A673 (cell line): ENCODE measurements around the gene WDR49. TPM values are rescaled to one million over a fixed set of nuclear protein-coding genes. Genes with fewer than 3 reads are reported as not detected.

Experiments used
- BruUV-seq: library from RNA; stranded (reverse); fragments of 400-500 nt; replicated peaks from 2 replicates; lab custom pipeline; 2021; lab: Mats Ljungman, UMichigan
- CTCF ChIA-PET: fragments of 300-600 bp; sonication (Branson Sonifier 250); formaldehyde crosslinking; loops from one replicate; lab custom pipeline; 2022; ENCODE audit warnings: antibody characterized with exemption; lab: Charles Lee
- POLR2A ChIA-PET: fragments of 300-600 bp; sonication (Branson Sonifier 250); formaldehyde crosslinking; loops from one replicate; lab custom pipeline; 2022; ENCODE audit warnings: antibody characterized with exemption; ENCODE audit not compliant: low non-redundant PET; lab: Charles Lee
- DNase-seq: peaks from one replicate; pipeline ENCODE4 v3.0.0-alpha.2; 2015; ENCODE audit warnings: low spot score
- H3K27ac ChIP-seq: fragments of 200-600 bp; sonication (generic); 2 replicates; pipeline ENCODE4 v1.5.1; 2016; ENCODE audit warnings: mixed run types, low read depth, mild to moderate bottlenecking, mixed read lengths, antibody characterized with exemption, low read length; ENCODE audit not compliant: poor library complexity, severe bottlenecking
- H3K27me3 ChIP-seq: fragments of 200-600 bp; sonication (generic); replicated peaks from 2 replicates; pipeline ENCODE4 v1.6.1; 2017; ENCODE audit warnings: mixed run types, low read depth, mild to moderate bottlenecking, mixed read lengths, antibody characterized with exemption, low read length; ENCODE audit not compliant: insufficient read depth, poor library complexity
- H3K36me3 ChIP-seq: fragments of 200-600 bp; sonication (generic); 2 replicates; pipeline ENCODE4 v1.6.1; 2016; ENCODE audit warnings: mixed run types, mild to moderate bottlenecking, mixed read lengths, antibody characterized with exemption, low read length; ENCODE audit not compliant: insufficient read depth, poor library complexity, severe bottlenecking
- H3K4me1 ChIP-seq: fragments of 200-600 bp; sonication (generic); 2 replicates; pipeline ENCODE4 v1.6.1; 2017; ENCODE audit warnings: mixed run types, mild to moderate bottlenecking, mixed read lengths, antibody characterized with exemption, low read length; ENCODE audit not compliant: insufficient read depth, poor library complexity, severe bottlenecking
- H3K4me3 ChIP-seq: fragments of 200-600 bp; sonication (generic); 2 replicates; pipeline ENCODE4 v1.5.1; 2016; ENCODE audit warnings: low read depth, mixed run types, mild to moderate bottlenecking, mixed read lengths, low read length; ENCODE audit not compliant: poor library complexity, severe bottlenecking
- H3K9me3 ChIP-seq: fragments of 200-600 bp; sonication (generic); 2 replicates; pipeline ENCODE4 v1.6.1; 2016; ENCODE audit warnings: mixed run types, low read depth, mild to moderate bottlenecking, mixed read lengths, antibody characterized with exemption, low read length; ENCODE audit not compliant: poor library complexity, severe bottlenecking
- CTCF ChIP-seq: fragments of 300-800, 200-600 bp; sonication (generic); conservative IDR thresholded peaks from 2 replicates; pipeline ENCODE4 v1.5.1; 2017; ENCODE audit warnings: low read depth, mild to moderate bottlenecking, antibody characterized with exemption, low read length, moderate library complexity, mixed read lengths
- EZH2 ChIP-seq: fragments of 200-600 bp; sonication (generic); IDR thresholded peaks from 2 replicates; pipeline ENCODE4 v1.6.1; 2017; ENCODE audit warnings: borderline replicate concordance, low read depth, mild to moderate bottlenecking, mixed read lengths, antibody characterized with exemption, low read length; ENCODE audit not compliant: poor library complexity, severe bottlenecking
- intact Hi-C: fragments of 100-400 bp; cut with micrococcal nuclease; formaldehyde crosslinking; loops from one replicate; pipeline ENCODE4 v1.10.0; 2022; ENCODE audit not compliant: unreplicated experiment
- total RNA-seq: library from RNA; stranded (reverse); gene quantifications from 2 replicates; pipeline ENCODE4 v1.2.3, GENCODE V29; 2021

Gene WDR49
- total RNA-seq, 1 experiment from 2014 or later = not detected

- CTCF ChIA-PET = no interaction called here
- no TSS peak for BruUV-seq
- intact Hi-C loops = no loop called here
These were observed 18.2 kb upstream of the WDR49 start for GRCh38 chr3:167671878-167672427.

GRCh38 chr3:167669699-167670098, 16.0 kb upstream of the WDR49 start:
- Histone ChIP-seq H3K27ac (no peak overlapping the region), H3K9me3 (no peaks in the 10 kb centered on the region), H3K27me3 (no peaks in the 10 kb centered on the region), H3K4me1 (peaks cover 3% of the 10 kb centered on the region), H3K36me3 (no peaks in the 10 kb centered on the region), H3K4me3 (no peak overlapping the region)
- POLR2A ChIA-PET = no interaction called here
- CTCF ChIA-PET = no interaction called here
- TF ChIP-seq EZH2 (no peak), CTCF (no peak)
- BruUV-seq = no TSS peak
- intact Hi-C loops = no loop called here
- DNase-seq = no peak

More at GRCh38 chr3:167671878-167672427, 18.2 kb upstream of the WDR49 start:
- peaks cover 4% of the 10 kb centered on the region for H3K36me3 ChIP-seq
- H3K27me3 ChIP-seq = no peaks in the 10 kb centered on the region
- no peak overlapping the region for H3K27ac ChIP-seq
- POLR2A ChIA-PET = no interaction called here
- H3K4me3 ChIP-seq = no peak overlapping the region
- no peak for DNase-seq
- no peak for TF ChIP-seq CTCF
- TF ChIP-seq EZH2 = no peak
- H3K4me1 ChIP-seq = no peaks in the 10 kb centered on the region
- peaks cover 9% of the 10 kb centered on the region for H3K9me3 ChIP-seq

GRCh38 chr3:167668651-167669050, 14.9 kb upstream of the WDR49 start:
- peaks cover 3% of the 10 kb centered on the region for H3K4me1 ChIP-seq
- no peaks in the 10 kb centered on the region for H3K36me3 ChIP-seq
- H3K27ac ChIP-seq = no peak overlapping the region
- no peaks in the 10 kb centered on the region for H3K9me3 ChIP-seq
- no TSS peak for BruUV-seq
- no peak for DNase-seq
- CTCF ChIA-PET = no interaction called here
- no peaks in the 10 kb centered on the region for H3K27me3 ChIP-seq
- intact Hi-C loops = no loop called here
- TF ChIP-seq EZH2 (no peak), CTCF (no peak)
- H3K4me3 ChIP-seq = no peak overlapping the region
- POLR2A ChIA-PET = no interaction called here
